ENCODE data around the gene KIRREL1. TPM values are rescaled to one million over a fixed set of nuclear protein-coding genes. Genes with fewer than 3 reads are reported as not detected.

Gene KIRREL1
- total RNA-seq, 2 donors from 2014 or later, result 0.08 TPM; not detected in 1

DNA sequence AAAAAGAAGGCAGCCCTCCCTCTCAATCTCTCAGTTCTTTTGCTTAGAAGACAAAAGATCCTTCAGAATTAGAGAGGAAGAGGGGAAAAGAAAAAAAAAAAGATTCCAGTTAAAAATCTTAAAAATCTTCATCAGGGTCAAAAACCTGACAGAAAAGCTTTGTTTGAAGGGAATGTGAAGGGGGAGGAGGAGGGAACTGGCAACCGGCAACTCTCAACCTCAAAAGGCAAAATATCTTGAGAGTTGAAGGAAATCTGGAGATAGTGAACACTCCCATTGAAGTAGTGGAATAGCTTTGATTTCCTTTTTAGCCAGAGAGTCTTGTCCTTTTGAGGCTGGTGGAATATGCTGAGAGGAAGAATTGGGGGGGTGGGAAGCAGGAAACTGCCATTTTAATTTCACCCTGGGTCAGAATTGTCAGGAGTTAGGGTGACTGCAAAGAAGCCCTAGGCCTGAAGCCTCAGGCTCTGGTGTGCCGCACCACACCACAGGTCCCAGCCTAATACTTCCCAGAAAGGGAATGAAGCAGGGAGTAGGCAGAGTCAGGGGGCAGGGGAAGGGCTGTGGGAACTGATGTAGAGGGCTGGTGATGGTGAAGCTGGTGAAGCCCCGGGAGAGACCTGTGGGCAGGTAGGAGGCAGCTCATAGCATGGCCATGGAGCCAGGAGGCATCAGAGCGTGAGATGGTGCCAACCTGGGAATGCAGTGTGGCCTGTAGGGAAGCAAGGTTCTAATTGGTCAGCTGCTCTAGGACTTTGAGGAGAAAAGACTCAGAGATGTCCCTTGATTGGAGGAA, 24.6 kb downstream of the KIRREL1 start:
- H3K36me3 Mint-ChIP-seq, result no peaks in the 10 kb centered on the region
- ATAC-seq, result no peak
- no peaks in the 10 kb centered on the region for H3K9me3 Mint-ChIP-seq
- DNase-seq (ENCODE audit: low spot score in 2 of 2), result no peak
- H3K27ac Mint-ChIP-seq, result no peak overlapping the region

GRCh38 chr1:158019171-158019868, 25.9 kb downstream of the KIRREL1 start:
- ATAC-seq (no peak), DNase-seq (ENCODE audit: low spot score in 2 of 2) (no peak)
- Mint-ChIP-seq H3K36me3 (no peaks in the 10 kb centered on the region), H3K27ac (no peak overlapping the region), H3K9me3 (no peaks in the 10 kb centered on the region)

GRCh38 chr1:158020259-158020885, 26.9 kb downstream of the KIRREL1 start:
- ATAC-seq, result no peak
- no peak overlapping the region for H3K27ac Mint-ChIP-seq
- DNase-seq (ENCODE audit: low spot score in 2 of 2), result no peak
- H3K9me3 Mint-ChIP-seq, result no peaks in the 10 kb centered on the region
- no peaks in the 10 kb centered on the region for H3K36me3 Mint-ChIP-seq

GRCh38 chr1:158020886-158021620, 27.6 kb downstream of the KIRREL1 start:
- no peak for DNase-seq (ENCODE audit: low spot score in 2 of 2)
- Mint-ChIP-seq H3K36me3 (no peaks in the 10 kb centered on the region), H3K27ac (no peak overlapping the region), H3K9me3 (no peaks in the 10 kb centered on the region)
- no peak for ATAC-seq

GRCh38 chr1:158021721-158022120, 28.3 kb downstream of the KIRREL1 start:
- Mint-ChIP-seq H3K36me3 (no peaks in the 10 kb centered on the region), H3K27ac (no peak overlapping the region), H3K9me3 (no peaks in the 10 kb centered on the region)
- no peak for DNase-seq (ENCODE audit: low spot score in 2 of 2)
- no peak for ATAC-seq

DNA sequence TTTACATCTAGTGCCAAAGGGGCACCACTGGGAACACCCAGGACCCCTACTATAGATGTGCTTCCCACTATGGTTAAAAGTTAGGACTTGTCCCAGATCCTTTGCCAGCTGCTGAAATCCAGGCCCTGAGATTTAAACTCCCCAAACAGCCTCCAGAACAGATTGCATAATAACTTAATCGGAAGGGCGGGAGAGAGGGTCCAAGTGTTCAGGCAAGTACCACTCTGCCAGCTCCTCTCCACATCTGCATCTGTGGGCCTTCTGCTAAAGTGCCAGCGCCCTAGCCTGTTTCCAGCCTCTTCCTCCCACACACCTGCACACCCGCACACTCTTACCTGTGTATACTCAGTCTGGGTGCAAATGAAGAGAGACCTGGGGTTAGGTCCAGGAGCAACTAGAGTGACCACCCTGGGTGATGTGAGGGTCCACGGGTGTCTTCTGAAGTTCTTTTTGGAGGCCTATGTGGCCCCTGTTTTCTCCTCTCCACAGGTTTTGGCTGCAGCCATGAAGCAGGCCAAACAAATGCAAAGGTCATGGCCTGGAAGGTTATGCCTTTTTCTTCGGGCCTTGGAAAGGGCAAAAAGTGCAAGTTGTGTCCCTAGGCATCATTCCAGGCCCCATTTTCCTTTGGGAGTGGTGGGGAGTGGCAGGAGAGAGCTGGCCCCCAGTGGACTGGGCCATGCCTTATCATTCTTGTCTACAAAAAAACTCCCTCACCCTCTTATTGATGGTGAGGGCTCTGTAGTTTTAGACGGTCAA, 29.3 kb downstream of the KIRREL1 start:
- no peak overlapping the region for H3K27ac Mint-ChIP-seq
- no peak for ATAC-seq
- H3K9me3 Mint-ChIP-seq, result no peaks in the 10 kb centered on the region

GRCh38 chr1:158024737-158025136, 31.3 kb downstream of the KIRREL1 start:
- H3K36me3 Mint-ChIP-seq, result no peaks in the 10 kb centered on the region

More for the DNA sequence above, 29.3 kb downstream of the KIRREL1 start:
- DNase-seq (ENCODE audit: low spot score in 2 of 2), result no peak
- no peaks in the 10 kb centered on the region for H3K36me3 Mint-ChIP-seq

GRCh38 chr1:158025576-158026230, 32.3 kb downstream of the KIRREL1 start:
- peak overlapping the region in 1 of 2 donors; percentile 52 for H3K27ac Mint-ChIP-seq
- H3K36me3 Mint-ChIP-seq, result no peaks in the 10 kb centered on the region
- DNase-seq (ENCODE audit: low spot score in 2 of 2) (no peak), ATAC-seq (no peak)
- H3K9me3 Mint-ChIP-seq, result no peaks in the 10 kb centered on the region

More at GRCh38 chr1:158024737-158025136, 31.3 kb downstream of the KIRREL1 start:
- ATAC-seq, result no peak
- DNase-seq (ENCODE audit: low spot score in 2 of 2), result no peak
- no peak overlapping the region for H3K27ac Mint-ChIP-seq
- H3K9me3 Mint-ChIP-seq, result no peaks in the 10 kb centered on the region

DNA sequence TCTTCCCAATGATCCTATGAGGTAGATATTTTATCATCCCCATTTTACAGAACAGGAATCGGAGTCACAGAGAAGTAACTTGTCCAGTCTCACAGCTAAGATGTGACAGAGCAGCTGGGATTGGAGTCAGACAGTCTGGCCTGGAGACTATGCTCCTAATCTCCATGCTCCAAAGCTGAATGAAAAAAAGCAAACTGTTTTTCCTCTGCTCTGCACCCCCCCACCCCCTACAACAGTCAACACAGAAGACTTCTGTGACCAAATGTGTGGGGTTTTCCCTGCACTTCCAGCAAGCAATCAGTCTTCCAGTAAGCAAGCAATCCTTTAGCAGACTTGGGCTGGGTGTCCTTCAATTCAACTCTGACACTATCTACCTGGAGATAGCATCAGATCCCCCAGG, 33.2 kb downstream of the KIRREL1 start:
- Mint-ChIP-seq H3K9me3 (no peaks in the 10 kb centered on the region), H3K36me3 (no peaks in the 10 kb centered on the region), H3K27ac (no peak overlapping the region)
- DNase-seq (ENCODE audit: low spot score in 2 of 2) (no peak), ATAC-seq (no peak)

DNA sequence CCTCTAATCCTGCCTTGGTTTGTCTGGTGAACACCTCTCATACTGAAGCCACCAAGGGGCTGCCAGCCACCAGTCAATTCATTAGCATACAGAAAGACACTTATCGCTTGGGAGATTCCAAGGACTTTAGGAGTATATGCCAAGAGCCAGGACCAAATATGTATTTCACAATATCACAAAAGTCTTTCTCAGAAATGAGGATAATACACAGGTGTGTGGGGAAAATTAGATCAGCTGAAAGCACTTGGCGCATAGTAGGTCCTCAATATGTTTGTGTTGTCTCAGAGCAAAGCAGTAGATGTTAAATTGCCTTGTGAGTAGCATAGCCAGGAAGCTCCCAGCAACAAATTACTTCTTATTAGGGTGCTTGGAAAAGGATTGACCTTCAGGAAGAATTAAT, 34.1 kb downstream of the KIRREL1 start:
- no peaks in the 10 kb centered on the region for H3K9me3 Mint-ChIP-seq
- H3K36me3 Mint-ChIP-seq, result no peaks in the 10 kb centered on the region
- DNase-seq (ENCODE audit: low spot score in 2 of 2) (no peak), ATAC-seq (no peak)
- no peak overlapping the region for H3K27ac Mint-ChIP-seq

GRCh38 chr1:158028969-158029368, 35.5 kb downstream of the KIRREL1 start:
- H3K36me3 Mint-ChIP-seq, result no peaks in the 10 kb centered on the region
- DNase-seq (ENCODE audit: low spot score in 2 of 2), result no peak
- no peaks in the 10 kb centered on the region for H3K9me3 Mint-ChIP-seq
- H3K27ac Mint-ChIP-seq, result no peak overlapping the region
- ATAC-seq, result no peak

- no peaks in the 10 kb centered on the region for H3K36me3 Mint-ChIP-seq
- ATAC-seq, result no peak
- DNase-seq (ENCODE audit: low spot score in 2 of 2), result no peak
- H3K27ac Mint-ChIP-seq, result no peak overlapping the region
- H3K9me3 Mint-ChIP-seq, result no peaks in the 10 kb centered on the region
Measured at GRCh38 chr1:158035014-158035413, 41.6 kb downstream of the KIRREL1 start.

DNA sequence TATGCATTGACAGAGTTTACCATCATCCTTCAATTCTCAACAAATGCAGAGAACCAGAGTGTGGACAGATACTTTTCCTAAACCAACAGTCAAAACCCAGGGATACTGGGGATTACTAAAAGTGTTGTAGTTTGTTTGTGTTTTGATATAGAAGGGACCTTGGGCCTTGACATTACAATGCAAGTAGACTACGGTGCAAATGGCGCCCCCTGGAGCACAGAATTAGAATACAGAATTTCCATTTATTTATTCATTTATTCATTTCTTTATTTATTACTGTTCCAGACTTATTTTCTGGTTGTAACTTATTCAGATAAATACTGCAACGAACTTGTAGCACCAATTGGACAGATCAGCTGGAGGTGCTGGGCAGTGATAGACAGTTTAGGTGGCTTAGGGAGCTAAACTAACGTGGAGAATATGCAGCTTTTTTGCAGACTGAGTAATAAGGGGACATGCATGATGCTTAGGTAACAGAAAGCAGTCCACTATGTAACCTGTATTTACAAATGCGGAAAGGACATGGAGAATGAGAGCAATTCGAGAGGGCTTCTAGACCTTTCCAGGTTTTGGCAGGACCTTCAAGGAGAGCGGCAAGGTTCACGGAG, 42.6 kb downstream of the KIRREL1 start:
- DNase-seq (ENCODE audit: low spot score in 2 of 2) (peak in 1 of 2 donors; percentile 19), ATAC-seq (no peak)
- no peak overlapping the region for H3K27ac Mint-ChIP-seq
- no peaks in the 10 kb centered on the region for H3K9me3 Mint-ChIP-seq
- H3K36me3 Mint-ChIP-seq, result no peaks in the 10 kb centered on the region

- ATAC-seq (no peak), DNase-seq (ENCODE audit: low spot score in 2 of 2) (no peak)
- Mint-ChIP-seq H3K27ac (no peak overlapping the region), H3K36me3 (no peaks in the 10 kb centered on the region), H3K9me3 (no peaks in the 10 kb centered on the region)
Measured at GRCh38 chr1:158037008-158037865, 43.8 kb downstream of the KIRREL1 start.
